Superior temporal gyrus (tissue), 1 donor: ENCODE results near the gene RASSF1.
A peak's percentile ranks its signal among the peaks of the same experiment; 100 is the strongest.

Source experiments
- DNase-seq: peaks from one replicate; pipeline ENCODE4 v3.0.0-alpha.2; 2016; ENCODE audit errors: extremely low spot score

RASSF1 gene

DNA sequence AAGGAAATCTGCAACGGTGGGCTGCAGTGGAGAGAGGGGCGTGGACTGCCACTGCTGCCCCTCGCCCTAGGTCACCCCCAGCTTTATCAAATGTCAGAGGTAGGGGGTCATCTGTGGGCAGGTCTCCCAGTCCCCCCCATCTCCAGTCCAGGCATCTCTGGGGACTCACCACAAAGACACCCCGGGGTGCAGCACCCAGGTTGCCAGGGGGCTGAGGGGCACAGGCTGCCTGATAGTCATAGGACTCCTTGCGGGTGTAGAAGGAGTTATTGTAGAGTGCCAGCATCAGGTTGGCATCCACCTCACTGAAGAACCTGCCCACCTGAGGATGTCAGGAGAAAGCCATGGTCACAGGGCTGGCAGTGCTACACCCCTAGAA, 25.2 kb upstream of the RASSF1 start:
- DNase-seq = no peak

DNA sequence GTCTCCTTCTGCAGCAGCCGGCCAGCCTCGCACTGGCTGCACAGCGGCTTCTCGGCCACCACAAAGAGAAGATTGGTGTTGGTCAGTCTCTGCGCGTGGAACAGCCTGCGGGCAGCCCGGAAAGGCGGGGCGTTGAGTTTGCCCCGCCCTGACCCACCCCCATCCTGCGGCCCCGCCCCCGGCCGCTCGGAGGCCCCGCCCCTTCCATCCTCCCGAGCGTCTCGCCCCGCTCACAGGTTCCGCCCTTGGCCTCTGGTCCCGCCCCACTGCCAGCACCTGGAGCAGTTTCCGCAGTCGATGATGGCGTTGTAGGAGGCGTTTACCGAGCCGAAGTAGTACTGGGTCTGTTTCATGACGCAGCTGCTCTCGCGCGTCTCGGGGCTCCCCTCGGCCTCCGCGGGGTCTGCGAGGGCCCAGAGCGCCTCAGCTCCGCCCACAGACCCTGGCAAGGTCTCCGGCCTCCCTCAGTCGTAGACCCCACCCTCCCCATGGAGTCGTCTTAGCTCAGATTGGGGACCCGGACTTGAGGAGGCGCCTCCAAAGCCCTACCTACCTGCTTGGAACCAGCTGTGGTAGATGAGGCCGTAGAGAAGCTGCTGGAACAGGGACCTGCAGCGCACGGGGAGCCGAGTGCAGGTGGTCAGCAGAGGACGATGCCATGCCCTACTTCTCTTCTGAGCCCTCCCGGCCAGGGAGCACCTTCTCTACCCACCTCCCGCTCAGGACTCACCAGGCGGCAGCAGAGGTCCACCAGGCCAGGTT, 24.6 kb upstream of the RASSF1 start:
- DNase-seq = peak; percentile 48

GRCh38 chr3:50364573-50365079, 24.0 kb upstream of the RASSF1 start:
- DNase-seq = no peak

DNA sequence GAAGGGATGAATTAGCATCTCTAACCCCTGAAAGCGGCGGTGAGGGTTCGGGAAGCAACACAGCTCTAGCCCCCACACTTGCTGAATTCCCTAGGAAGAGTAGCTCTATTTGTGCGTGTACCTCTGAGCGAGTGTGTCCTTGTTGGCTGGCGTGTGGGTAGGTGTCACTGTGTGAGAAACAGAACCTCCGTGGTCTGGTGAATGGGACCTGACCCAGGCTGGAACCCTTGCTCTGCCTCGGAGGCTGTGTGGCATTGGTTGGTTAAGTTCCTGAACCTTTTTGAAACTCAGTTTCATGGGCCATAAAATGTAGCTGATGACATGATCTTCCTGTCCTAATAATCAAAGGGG, 19.1 kb upstream of the RASSF1 start:
- no peak for DNase-seq

DNA sequence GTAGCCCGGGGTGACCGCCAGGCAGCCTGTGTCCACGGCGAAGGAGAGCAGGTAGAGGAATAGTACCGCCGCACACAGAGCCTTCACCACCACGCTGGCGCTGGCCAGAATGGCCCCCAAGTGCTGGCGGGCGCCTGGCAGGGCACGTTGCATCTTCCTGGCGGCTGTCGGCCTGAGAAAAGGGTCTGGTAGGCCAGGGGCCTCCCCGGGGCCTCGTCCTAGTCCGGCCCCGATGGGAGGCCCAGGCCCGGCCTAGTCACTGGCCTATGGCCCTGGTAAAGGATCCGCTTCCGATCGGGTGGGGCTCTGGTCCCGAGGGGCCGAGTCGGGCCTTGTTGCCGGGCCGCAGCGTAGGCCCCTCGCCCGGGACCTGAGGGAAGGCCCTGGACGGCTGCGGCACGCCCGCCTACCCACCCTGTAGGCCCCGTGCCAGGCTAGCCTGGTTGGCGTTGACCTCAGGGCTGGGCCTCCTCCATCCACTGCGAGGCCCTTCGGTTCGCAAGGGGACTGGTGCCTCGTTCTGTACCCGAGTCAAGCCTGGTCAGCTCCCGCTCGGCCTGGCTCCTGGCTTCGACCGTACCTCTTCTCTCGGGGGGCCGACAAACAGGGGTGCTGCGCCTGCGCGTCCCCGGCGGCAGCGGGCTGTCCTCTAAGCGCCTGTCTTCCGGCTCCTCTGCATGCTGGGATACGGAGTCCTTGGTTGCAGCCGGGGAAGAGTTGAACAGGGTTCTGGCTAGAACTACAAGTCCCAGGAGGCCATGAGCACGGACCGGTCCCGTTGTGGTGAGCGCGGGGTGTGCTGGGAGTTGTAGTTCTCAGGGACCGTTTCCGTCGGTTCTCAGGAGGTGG, 18.5 kb upstream of the RASSF1 start, which contains the start of gene TMEM115:
TMEM115 (minus strand) TSS at position 611 of the 849 bp plus-strand sequence; CDS start at position 153, 458 bp downstream.
- peak; percentile 100 for DNase-seq

GRCh38 chr3:50358355-50358910, 17.8 kb upstream of the RASSF1 start:
- no peak for DNase-seq

DNA sequence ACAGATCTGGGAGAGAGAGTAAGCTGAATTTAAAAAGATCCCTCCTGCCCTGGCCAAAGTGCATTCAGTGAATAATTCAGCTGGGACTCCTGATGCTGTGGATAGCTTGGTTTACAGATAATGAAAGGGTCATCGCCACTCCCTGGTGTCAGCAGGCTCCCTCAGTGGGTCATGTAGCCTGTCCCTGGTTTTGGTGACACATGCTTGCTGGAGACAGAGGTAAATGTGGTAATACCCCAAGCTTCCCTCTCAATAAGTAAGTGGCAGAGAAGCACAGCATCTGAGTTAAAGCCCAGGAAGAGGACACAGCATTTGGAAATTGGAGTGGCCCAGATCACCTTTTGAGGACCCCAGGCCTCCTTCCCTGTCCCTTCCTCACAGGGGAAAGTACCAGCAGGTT, 16.8 kb upstream of the RASSF1 start:
- DNase-seq = no peak

- no peak for DNase-seq
Observed at GRCh38 chr3:50356553-50356952, 15.9 kb upstream of the RASSF1 start.

DNA sequence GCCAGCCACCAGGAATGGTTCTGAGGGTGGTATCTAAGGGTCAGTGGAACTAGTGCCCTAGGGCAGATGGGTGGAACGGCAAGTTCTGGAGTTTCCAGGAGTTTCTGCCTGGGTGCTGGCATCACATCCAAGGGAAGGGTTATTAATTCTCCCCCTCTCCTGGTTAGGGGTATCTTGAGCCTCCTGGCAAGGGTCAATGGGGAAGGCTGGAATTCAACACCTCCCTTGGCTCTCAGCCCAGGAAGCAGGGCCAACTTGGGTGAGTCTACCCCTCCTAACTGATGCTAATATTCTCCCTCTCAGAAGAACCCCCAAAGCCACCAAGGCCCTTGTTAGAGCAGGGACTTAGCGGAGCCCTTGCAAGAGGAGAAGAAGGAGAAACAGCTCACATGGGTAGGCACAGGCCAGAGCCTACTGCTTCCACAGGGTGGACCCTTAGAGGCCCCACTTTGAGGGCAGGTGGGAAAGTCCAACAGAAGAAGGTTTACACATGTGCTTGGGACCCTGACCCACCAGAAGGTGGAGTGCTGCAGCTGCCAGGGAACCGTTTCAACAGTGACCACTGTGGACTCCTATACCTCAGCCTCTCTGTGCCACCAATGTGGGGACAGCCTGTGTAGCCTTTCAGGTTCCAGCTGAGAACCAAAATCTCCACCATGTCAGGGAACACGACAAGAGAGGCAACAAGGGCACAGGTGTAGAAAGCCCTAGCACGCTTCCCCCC, 15.4 kb upstream of the RASSF1 start:
- DNase-seq = no peak

DNA sequence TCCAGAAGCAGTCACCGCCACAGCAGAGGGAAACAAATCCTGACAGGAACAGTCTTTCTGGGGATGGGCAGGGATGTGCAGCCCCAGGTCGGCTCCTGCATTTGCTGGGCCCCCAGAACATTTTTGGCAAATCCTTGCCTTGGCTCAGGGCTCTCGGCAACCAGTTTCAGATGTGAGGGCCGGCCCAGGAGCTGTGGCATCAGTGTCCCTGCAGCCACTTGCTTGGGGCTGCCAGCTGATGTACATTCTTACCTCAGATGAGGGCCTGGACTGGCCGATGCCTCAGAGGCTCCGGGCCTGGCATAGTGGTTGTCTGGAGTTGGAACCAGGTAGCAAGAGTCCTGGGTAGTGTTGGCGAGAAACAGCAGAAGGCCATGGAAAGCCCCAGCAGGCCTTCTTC, 14.2 kb upstream of the RASSF1 start:
- no peak for DNase-seq

GRCh38 chr3:50354186-50354764, 13.6 kb upstream of the RASSF1 start:
- DNase-seq = no peak

DNA sequence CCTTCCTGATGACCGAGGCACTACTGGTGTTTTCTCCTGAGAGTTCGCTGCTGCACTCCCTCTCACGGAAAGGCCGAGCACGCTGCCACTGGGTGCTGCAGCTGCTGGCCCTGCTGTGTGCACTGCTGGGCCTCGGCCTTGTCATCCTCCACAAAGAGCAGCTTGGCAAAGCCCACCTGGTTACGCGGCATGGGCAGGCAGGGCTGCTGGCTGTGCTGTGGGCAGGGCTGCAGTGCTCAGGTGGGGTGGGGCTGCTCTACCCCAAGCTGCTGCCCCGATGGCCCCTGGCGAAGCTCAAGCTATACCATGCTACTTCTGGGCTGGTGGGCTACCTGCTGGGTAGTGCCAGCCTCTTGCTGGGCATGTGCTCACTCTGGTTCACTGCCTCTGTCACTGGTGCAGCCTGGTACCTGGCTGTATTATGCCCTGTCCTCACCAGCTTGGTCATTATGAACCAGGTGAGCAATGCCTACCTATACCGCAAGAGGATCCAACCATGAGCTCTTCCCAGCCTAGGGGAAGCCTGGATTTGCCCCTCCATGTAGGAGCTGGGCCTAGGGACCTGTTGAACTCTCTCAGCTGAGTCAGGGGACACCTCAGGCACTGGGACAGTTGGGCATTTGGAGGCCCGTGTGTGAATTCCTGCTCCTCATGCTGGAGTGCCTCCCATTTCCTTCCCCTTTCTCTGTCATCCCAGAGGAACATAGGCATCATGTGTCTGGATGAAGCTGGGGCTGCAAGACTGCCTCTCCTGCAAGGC, 12.8 kb upstream of the RASSF1 start:
- DNase-seq = no peak

DNA sequence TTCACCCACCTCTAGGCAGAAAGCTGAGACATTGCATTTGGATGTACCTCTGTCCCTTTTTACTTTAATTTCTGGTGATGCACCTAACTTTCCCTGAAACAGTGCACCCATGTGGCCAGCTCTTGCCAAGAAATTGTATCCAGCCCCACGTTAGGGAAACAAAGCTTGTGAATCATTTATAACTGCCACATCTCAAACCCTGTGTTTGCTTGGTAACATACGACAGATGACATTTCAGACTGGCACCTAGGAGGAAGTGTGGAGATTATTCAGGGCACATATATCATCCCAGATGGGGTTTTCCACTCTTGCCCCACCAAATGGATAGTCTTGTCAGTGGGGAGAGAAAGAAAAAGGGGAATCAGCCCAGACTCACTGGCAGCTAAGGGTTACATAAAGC, 12.1 kb upstream of the RASSF1 start:
- DNase-seq = no peak

GRCh38 chr3:50351323-50351697, 10.7 kb upstream of the RASSF1 start:
- DNase-seq = no peak

GRCh38 chr3:50350527-50351322, 10.1 kb upstream of the RASSF1 start, which contains the start of the genes CYB561D2 and NPRL2:
CYB561D2 (plus strand) TSS chr3:50350862; CDS start chr3:50351434, 572 bp downstream.
NPRL2 (minus strand) TSS chr3:50350775; CDS start chr3:50350652, 123 bp downstream.
- DNase-seq = peak; percentile 98

- DNase-seq = no peak
Observed at GRCh38 chr3:50350213-50350526, 9.5 kb upstream of the RASSF1 start.

DNA sequence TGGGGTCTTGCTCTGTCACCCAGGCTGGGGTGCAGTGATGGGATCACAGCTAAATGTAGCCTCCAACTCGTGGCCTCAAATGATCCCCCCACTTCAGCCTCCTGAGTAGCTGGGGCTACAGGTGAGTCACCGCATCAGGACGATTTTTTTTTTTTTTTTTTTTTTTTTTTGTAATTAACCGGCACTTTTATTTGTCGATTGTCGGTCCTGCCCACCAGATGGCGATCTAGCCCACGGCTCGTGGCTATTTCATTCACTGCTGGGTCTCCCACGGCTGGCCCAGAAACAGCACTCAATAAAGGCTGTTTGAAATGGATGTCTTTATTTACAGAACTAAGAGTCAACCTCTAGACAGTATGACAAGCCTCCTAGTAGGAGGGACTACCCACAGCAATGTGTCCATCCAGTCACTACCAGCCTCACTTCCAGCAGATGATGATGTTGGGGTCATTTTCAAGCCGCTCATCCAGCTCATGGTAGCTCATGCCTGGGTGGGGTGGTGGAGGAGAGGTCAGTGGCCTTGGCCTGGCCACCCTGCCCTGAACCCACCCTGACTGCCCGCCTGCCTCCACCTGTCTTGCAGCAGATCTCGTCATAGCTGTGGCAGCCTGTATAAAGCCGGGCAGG, 6.7 kb upstream of the RASSF1 start:
- DNase-seq = peak; percentile 80

- no peak for DNase-seq
Observed at GRCh38 chr3:50345586-50346234, 5.1 kb upstream of the RASSF1 start, which contains the start of gene ZMYND10. ZMYND10 (minus strand) TSS chr3:50345732; CDS start chr3:50345579, 153 bp downstream.

- no peak for DNase-seq
Observed at GRCh38 chr3:50345008-50345407, 4.4 kb upstream of the RASSF1 start.
